Neural cell (in vitro differentiated cells): ENCODE data around the gene ACTN1.

ENCODE experiments used
- CTCF ChIP-seq: fragments of 450-650 bp; IDR thresholded peaks from 2 replicates; pipeline ENCODE4 v1.5.1; 2014; ENCODE audit warnings: antibody characterized with exemption, mild to moderate bottlenecking, moderate library complexity; ENCODE audit not compliant: poor library complexity, severe bottlenecking
- EP300 ChIP-seq: fragments of 450-650 bp; conservative IDR thresholded peaks from 2 replicates; pipeline ENCODE4 v1.6.1; 2014; ENCODE audit warnings: antibody characterized with exemption, mild to moderate bottlenecking, moderate library complexity; ENCODE audit not compliant: poor library complexity, severe bottlenecking
- EZH2 ChIP-seq: fragments of 200-600, 300-800 bp; shearing (Covaris generic), sonication (generic); IDR thresholded peaks from 2 replicates; pipeline ENCODE4 v1.6.1; 2014; ENCODE audit warnings: antibody characterized with exemption, low read length, borderline replicate concordance, mild to moderate bottlenecking; ENCODE audit not compliant: insufficient read depth, poor library complexity, severe bottlenecking
- MXI1 ChIP-seq: fragments of 450-650 bp; conservative IDR thresholded peaks from 2 replicates; pipeline ENCODE4 v1.6.1; 2014; ENCODE audit warnings: antibody characterized with exemption, mild to moderate bottlenecking; ENCODE audit not compliant: poor library complexity, severe bottlenecking
- POLR2AphosphoS5 ChIP-seq: IDR thresholded peaks from 2 replicates; pipeline ENCODE4 v1.6.1; 2012
- REST ChIP-seq: IDR thresholded peaks from 2 replicates; pipeline ENCODE4 v1.6.1; 2012; ENCODE audit warnings: borderline replicate concordance
- TAF1 ChIP-seq: IDR thresholded peaks from 2 replicates; pipeline ENCODE4 v1.6.1; 2012; ENCODE audit warnings: low read depth

- TF ChIP-seq CTCF (no peak), EP300 (no peak), POLR2AphosphoS5 (no peak), EZH2 (no peak), TAF1 (no peak), REST (no peak), MXI1 (no peak)
Observed at GRCh38 chr14:68967459-68967940, 11.6 kb downstream of the ACTN1 start.
